ENCODE data around the gene EIF2D. TPM values are rescaled to one million over a fixed set of nuclear protein-coding genes. Genes with fewer than 3 reads are reported as not detected.
"Not testable (repeated sequence)": the region's sequence is repeated elsewhere in the genome, so short reads cannot be mapped to it uniquely, and the experiment has no call there.

The EIF2D gene
- polyA plus RNA-seq, 6 donors from 2014 or later = 25.2 to 46.2 (median 31.8) TPM

- Mint-ChIP-seq H3K27me3 (peaks cover 0 to 6% (median 0%) of the 10 kb centered on the region in 3 donors), H3K36me3 (no peaks in the 10 kb centered on the region), H3K4me3 (no peak overlapping the region), H3K27ac (no peak overlapping the region), H3K4me1 (no peaks in the 10 kb centered on the region), H3K9me3 (no peaks in the 10 kb centered on the region)
- no peak for ATAC-seq (ENCODE audit: low read depth in 2 of 2)
- DNase-seq = no peak
Observed at GRCh38 chr1:206649261-206649921, 37.1 kb upstream of the EIF2D start.

- no peaks in the 10 kb centered on the region for H3K4me1 Mint-ChIP-seq
- H3K4me3 Mint-ChIP-seq = no peak overlapping the region
- no peaks in the 10 kb centered on the region for H3K9me3 Mint-ChIP-seq
- no peaks in the 10 kb centered on the region for H3K36me3 Mint-ChIP-seq
- DNase-seq (no peak), ATAC-seq (ENCODE audit: low read depth in 2 of 2) (no peak)
- H3K27ac Mint-ChIP-seq = no peak overlapping the region
- H3K27me3 Mint-ChIP-seq = peaks cover 0 to 6% (median 0%) of the 10 kb centered on the region in 3 donors
Observed at GRCh38 chr1:206647224-206647623, 35.0 kb upstream of the EIF2D start.

DNA sequence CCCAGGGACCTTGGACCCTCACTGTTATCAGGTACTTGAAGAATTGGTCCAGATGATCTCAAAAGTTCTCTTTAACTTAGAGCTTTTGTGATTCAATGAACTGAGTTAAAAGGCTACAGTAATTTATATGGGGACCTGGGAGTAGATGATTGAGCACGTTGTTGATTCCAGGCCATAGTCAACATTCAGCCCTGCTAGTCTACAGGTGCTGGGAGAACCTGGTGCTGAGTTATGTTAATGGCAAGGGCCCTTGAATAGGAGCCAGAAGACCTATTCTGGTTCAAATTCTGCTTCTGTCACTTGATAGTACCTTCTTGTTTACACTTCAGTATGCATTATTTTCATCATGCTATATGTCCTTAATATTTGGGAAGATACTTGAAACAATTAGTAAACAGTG lies 34.2 kb upstream of the EIF2D start:
- Mint-ChIP-seq H3K27me3 (peaks cover 0 to 6% (median 0%) of the 10 kb centered on the region in 3 donors), H3K4me1 (no peaks in the 10 kb centered on the region), H3K36me3 (no peaks in the 10 kb centered on the region), H3K4me3 (no peak overlapping the region), H3K9me3 (no peaks in the 10 kb centered on the region), H3K27ac (no peak overlapping the region)
- DNase-seq (no peak), ATAC-seq (ENCODE audit: low read depth in 2 of 2) (no peak)

- Mint-ChIP-seq H3K9me3 (no peaks in the 10 kb centered on the region), H3K27ac (no peak overlapping the region), H3K36me3 (no peaks in the 10 kb centered on the region), H3K27me3 (peaks cover 0 to 6% (median 0%) of the 10 kb centered on the region in 3 donors), H3K4me3 (no peak overlapping the region), H3K4me1 (no peaks in the 10 kb centered on the region)
- no peak for DNase-seq
- no peak for ATAC-seq (ENCODE audit: low read depth in 2 of 2)
Observed at GRCh38 chr1:206643118-206643698, 30.9 kb upstream of the EIF2D start.

- ATAC-seq (ENCODE audit: low read depth in 2 of 2); H3K36me3 Mint-ChIP-seq; H3K4me1 Mint-ChIP-seq; H3K4me3 Mint-ChIP-seq; H3K27ac Mint-ChIP-seq; H3K27me3 Mint-ChIP-seq; H3K9me3 Mint-ChIP-seq; DNase-seq: not testable (repeated sequence)
Observed at GRCh38 chr1:206642074-206642473, 29.8 kb upstream of the EIF2D start.

DNA sequence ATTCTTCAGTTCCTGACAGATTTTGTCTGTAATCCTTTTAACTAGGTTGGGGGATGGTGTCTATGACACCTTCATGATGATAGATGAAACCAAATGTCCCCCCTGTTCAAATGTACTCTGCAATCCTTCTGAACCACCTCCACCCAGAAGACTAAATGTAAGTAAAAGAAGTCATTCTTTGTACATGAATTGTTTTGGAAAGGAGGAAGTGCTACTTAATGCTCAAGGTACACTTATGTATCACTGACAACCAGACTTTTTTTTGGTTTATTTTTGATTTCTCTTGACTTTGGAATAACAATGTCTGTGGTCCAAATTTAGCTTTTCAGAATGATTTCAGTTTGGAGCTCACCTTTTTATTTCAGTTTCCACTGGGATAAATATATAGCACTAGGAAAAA lies 25.3 kb upstream of the EIF2D start:
- DNase-seq (no peak), ATAC-seq (ENCODE audit: low read depth in 2 of 2) (no peak)
- Mint-ChIP-seq H3K27me3 (peaks cover 0 to 7% (median 4%) of the 10 kb centered on the region in 3 donors), H3K36me3 (no peaks in the 10 kb centered on the region), H3K27ac (peak overlapping the region in 3 of 6 donors; percentile 3 to 21 (median 7)), H3K9me3 (no peaks in the 10 kb centered on the region), H3K4me3 (peak overlapping the region in 1 of 8 donors; percentile 74), H3K4me1 (peaks cover 13 to 21% (median 21%) of the 10 kb centered on the region in 3 donors)

DNA sequence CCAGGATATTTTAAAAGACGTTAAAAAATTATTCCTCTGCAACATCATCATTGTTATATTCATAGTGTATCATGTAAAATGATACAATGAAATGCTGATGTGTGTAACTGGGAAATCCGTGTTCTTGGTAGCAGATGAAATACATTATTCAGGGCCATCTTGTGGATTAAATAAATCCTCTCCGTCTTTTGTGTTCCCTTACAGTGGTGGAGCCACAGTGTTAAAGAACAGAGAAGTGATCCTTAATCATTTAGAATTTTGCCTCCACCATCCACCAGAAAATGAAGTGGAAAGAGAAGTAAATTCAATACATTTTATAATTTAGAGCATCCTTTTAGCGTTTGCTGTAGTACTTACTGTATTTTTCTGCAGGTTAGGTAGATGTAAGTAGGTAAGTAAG lies 24.4 kb upstream of the EIF2D start:
- Mint-ChIP-seq H3K27me3 (peaks cover 2 to 10% (median 9%) of the 10 kb centered on the region in 3 donors), H3K9me3 (no peaks in the 10 kb centered on the region), H3K4me3 (peak overlapping the region in 1 of 8 donors; percentile 88), H3K27ac (no peak overlapping the region), H3K36me3 (no peaks in the 10 kb centered on the region), H3K4me1 (peaks cover 13 to 21% (median 21%) of the 10 kb centered on the region in 3 donors)
- DNase-seq = no peak
- ATAC-seq (ENCODE audit: low read depth in 2 of 2) = no peak

DNA sequence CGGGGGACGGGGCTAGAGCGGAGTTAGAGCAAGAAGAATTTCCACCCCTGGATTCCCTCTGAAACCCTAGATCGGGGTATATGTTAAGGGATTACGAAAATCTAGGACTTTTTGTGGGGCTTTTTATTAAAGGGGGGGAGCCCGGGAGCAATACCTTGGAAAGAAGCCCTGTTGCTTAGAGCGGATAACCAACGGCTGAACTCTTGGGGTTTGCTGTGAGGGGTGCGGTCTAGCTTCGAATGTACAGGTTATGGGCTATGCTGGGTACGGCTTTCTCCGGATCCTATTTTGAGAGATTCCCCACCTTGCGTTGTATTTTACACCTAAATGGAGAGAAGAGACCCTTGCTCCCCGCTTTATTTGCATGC lies 23.7 kb upstream of the EIF2D start:
- H3K27me3 Mint-ChIP-seq = peaks cover 4 to 9% (median 7%) of the 10 kb centered on the region in 3 donors
- peaks cover 13 to 21% (median 21%) of the 10 kb centered on the region in 3 donors for H3K4me1 Mint-ChIP-seq
- H3K4me3 Mint-ChIP-seq = peak overlapping the region; percentile 82 to 94 (median 86)
- H3K36me3 Mint-ChIP-seq = no peaks in the 10 kb centered on the region
- DNase-seq = peak; percentile 16
- peak overlapping the region in 2 of 6 donors; percentile 56 to 94 for H3K27ac Mint-ChIP-seq
- ATAC-seq (ENCODE audit: low read depth in 2 of 2) = no peak
- H3K9me3 Mint-ChIP-seq = no peaks in the 10 kb centered on the region

GRCh38 chr1:206635080-206635977 lies 23.1 kb upstream of the EIF2D start, which contains the start of gene DYRK3:
TSS of gene DYRK3 (plus strand) at chr1:206635536. CDS start at chr1:206635704, 168 bp downstream.
- Mint-ChIP-seq H3K36me3 (no peaks in the 10 kb centered on the region), H3K4me3 (peak within 1 kb of the TSS; percentile 90 to 95 (median 91)), H3K27me3 (peaks cover 4 to 9% (median 5%) of the 10 kb centered on the region in 3 donors), H3K4me1 (peaks cover 13 to 23% (median 21%) of the 10 kb centered on the region in 3 donors), H3K27ac (peak within 1 kb of the TSS; percentile 17 to 94 (median 80)), H3K9me3 (no peaks in the 10 kb centered on the region)
- DNase-seq (peak; percentile 84), ATAC-seq (ENCODE audit: low read depth in 2 of 2) (peak; percentile 89 to 90)

GRCh38 chr1:206634365-206635079 lies 22.3 kb upstream of the EIF2D start:
- Mint-ChIP-seq H3K4me3 (peak overlapping the region; percentile 90 to 95 (median 91)), H3K27ac (peak overlapping the region; percentile 17 to 91 (median 80)), H3K27me3 (peaks cover 4 to 9% (median 5%) of the 10 kb centered on the region in 3 donors), H3K4me1 (peaks cover 13 to 23% (median 21%) of the 10 kb centered on the region in 3 donors), H3K36me3 (no peaks in the 10 kb centered on the region), H3K9me3 (no peaks in the 10 kb centered on the region)
- ATAC-seq (ENCODE audit: low read depth in 2 of 2) = no peak
- peak; percentile 62 for DNase-seq

GRCh38 chr1:206633708-206634121 lies 21.4 kb upstream of the EIF2D start:
- ATAC-seq (ENCODE audit: low read depth in 2 of 2) (no peak), DNase-seq (no peak)
- H3K4me3 Mint-ChIP-seq = peak overlapping the region in 7 of 8 donors; percentile 8 to 95 (median 65)
- H3K9me3 Mint-ChIP-seq = no peaks in the 10 kb centered on the region
- H3K4me1 Mint-ChIP-seq = peaks cover 13 to 23% (median 21%) of the 10 kb centered on the region in 3 donors
- no peaks in the 10 kb centered on the region for H3K36me3 Mint-ChIP-seq
- H3K27me3 Mint-ChIP-seq = peaks cover 4 to 9% (median 5%) of the 10 kb centered on the region in 3 donors
- H3K27ac Mint-ChIP-seq = no peak overlapping the region

GRCh38 chr1:206631085-206631509 lies 18.8 kb upstream of the EIF2D start:
- DNase-seq (peak; percentile 35), ATAC-seq (ENCODE audit: low read depth in 2 of 2) (peak; percentile 27 to 35)
- no peak overlapping the region for H3K4me3 Mint-ChIP-seq
- H3K27ac Mint-ChIP-seq = no peak overlapping the region
- H3K9me3 Mint-ChIP-seq = peaks cover 0 to 5% (median 0%) of the 10 kb centered on the region in 7 donors
- peaks cover 12 to 15% (median 14%) of the 10 kb centered on the region in 3 donors for H3K4me1 Mint-ChIP-seq
- peaks cover 4 to 9% (median 5%) of the 10 kb centered on the region in 3 donors for H3K27me3 Mint-ChIP-seq
- H3K36me3 Mint-ChIP-seq = no peaks in the 10 kb centered on the region

DNA sequence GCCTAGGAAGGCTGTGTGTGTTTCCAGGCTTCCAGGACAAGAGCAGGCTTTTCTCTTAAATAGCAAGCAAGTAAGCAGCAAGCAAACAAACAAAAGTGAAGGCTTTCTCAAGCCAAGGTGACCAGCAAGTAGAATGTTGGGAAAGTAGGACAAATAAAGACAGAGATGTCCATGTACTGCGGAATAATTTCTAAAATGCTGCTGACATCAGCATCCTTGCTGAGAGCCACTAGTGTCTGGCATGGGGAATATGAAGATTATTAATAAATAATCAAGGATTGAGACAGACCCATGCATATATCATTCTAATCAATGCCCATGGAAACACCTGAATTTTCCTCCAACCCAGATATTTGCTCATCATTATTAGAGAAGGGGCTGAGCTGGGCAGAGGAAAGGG lies 16.7 kb upstream of the EIF2D start:
- ATAC-seq (ENCODE audit: low read depth in 2 of 2) (no peak), DNase-seq (no peak)
- peaks cover 0 to 2% (median 0%) of the 10 kb centered on the region in 3 donors for H3K4me1 Mint-ChIP-seq
- H3K36me3 Mint-ChIP-seq = no peaks in the 10 kb centered on the region
- H3K27ac Mint-ChIP-seq = no peak overlapping the region
- no peak overlapping the region for H3K4me3 Mint-ChIP-seq
- H3K27me3 Mint-ChIP-seq = peaks cover 4 to 9% (median 5%) of the 10 kb centered on the region in 3 donors
- H3K9me3 Mint-ChIP-seq = peaks cover 0 to 6% (median 2%) of the 10 kb centered on the region in 7 donors

Data from naive B cell (primary cell).